ENCODE measurements around the gene QRFP.

GRCh38 chr9:130870491-130871381 lies 25.9 kb downstream of the QRFP start:
- TF ChIP-seq CTCF (IDR thresholded peaks at IDR 0.05) (no peak), EP300 (IDR thresholded peaks at IDR 0.05) (no peak)

Data from esophagus muscularis mucosa (tissue), 3 donors.